Neuronal stem cell (in vitro differentiated cells): ENCODE measurements around the gene SUGCT.

Experiments
- DNase-seq: peaks from one replicate; pipeline ENCODE4 v3.0.0-alpha.2; 2013; ENCODE audit warnings: low spot score
- H2AFZ ChIP-seq: one replicate; pipeline ENCODE4 v1.6.1; 2013; ENCODE audit warnings: mild to moderate bottlenecking, low read length, inconsistent platforms
- H2AK5ac ChIP-seq: 2 replicates; pipeline ENCODE4 v1.6.1; 2013; ENCODE audit warnings: low read depth, mild to moderate bottlenecking, inconsistent platforms, low read length, moderate library complexity, mixed read lengths
- H2BK120ac ChIP-seq: 2 replicates; pipeline ENCODE4 v1.6.1; 2013; ENCODE audit warnings: low read depth, mild to moderate bottlenecking, inconsistent platforms, low read length, moderate library complexity, mixed read lengths
- H2BK12ac ChIP-seq: one replicate; pipeline ENCODE4 v1.6.1; 2013; ENCODE audit warnings: low read length, inconsistent platforms
- H2BK15ac ChIP-seq: 2 replicates; pipeline ENCODE4 v1.6.1; 2013; ENCODE audit warnings: mild to moderate bottlenecking, low read length, inconsistent platforms, mixed read lengths
- H2BK5ac ChIP-seq: one replicate; pipeline ENCODE4 v1.6.1; 2013; ENCODE audit warnings: inconsistent platforms, mild to moderate bottlenecking, low read length, moderate library complexity
- H3K14ac ChIP-seq: one replicate; pipeline ENCODE4 v1.6.1; 2013; ENCODE audit warnings: low read length, inconsistent platforms
- H3K18ac ChIP-seq: 2 replicates; pipeline ENCODE4 v1.6.1; 2013; ENCODE audit warnings: low read length, inconsistent platforms
- H3K23ac ChIP-seq: 2 replicates; pipeline ENCODE4 v1.6.1; 2013; ENCODE audit warnings: low read depth, mild to moderate bottlenecking, mixed read lengths, low read length, inconsistent platforms; ENCODE audit not compliant: poor library complexity
- H3K27ac ChIP-seq: replicated peaks from 3 replicates; pipeline ENCODE4 v1.5.1; 2013; ENCODE audit warnings: low read length, inconsistent platforms
- H3K27me3 ChIP-seq, 3 experiments: 2 replicates each; pipeline ENCODE4 v1.6.1; 2013; ENCODE audit warnings: low read length in 3 of 3, mild to moderate bottlenecking in 2 of 3, inconsistent platforms in 1 of 3, low read depth in 1 of 3, mixed read lengths in 1 of 3, moderate library complexity in 1 of 3; ENCODE audit not compliant: control insufficient read depth in 3 of 3, insufficient read depth in 3 of 3
- H3K36me3 ChIP-seq, 2 donors: replicated peaks in 1 of 2; 2 replicates each; pipeline ENCODE4 v1.6.1; 2013; ENCODE audit warnings: low read length in 2 of 2; ENCODE audit not compliant: control insufficient read depth in 2 of 2, insufficient read depth in 2 of 2
- H3K4ac ChIP-seq: 2 replicates; pipeline ENCODE4 v1.6.1; 2013; ENCODE audit warnings: inconsistent platforms, mild to moderate bottlenecking, low read length, moderate library complexity
- H3K4me1 ChIP-seq, 2 donors: 1 replicate in 1 of 2; 2 replicates in 1 of 2; pipeline ENCODE4 v1.6.1; 2013; ENCODE audit warnings: low read length in 2 of 2, low read depth in 1 of 2; ENCODE audit not compliant: control insufficient read depth in 2 of 2, insufficient read depth in 1 of 2
- H3K4me2 ChIP-seq: one replicate; pipeline ENCODE4 v1.6.1; 2013; ENCODE audit warnings: mild to moderate bottlenecking, low read length, inconsistent platforms; ENCODE audit not compliant: insufficient read depth, poor library complexity, severe bottlenecking
- H3K4me3 ChIP-seq, 2 donors: 2 replicates each; pipeline ENCODE4 v1.5.1; 2013; ENCODE audit warnings: low read length in 2 of 2, mild to moderate bottlenecking in 2 of 2, inconsistent platforms in 1 of 2, moderate library complexity in 1 of 2
- H3K79me1 ChIP-seq: one replicate; pipeline ENCODE4 v1.6.1; 2013; ENCODE audit warnings: low read depth, mild to moderate bottlenecking, inconsistent platforms, low read length, moderate library complexity
- H3K9ac ChIP-seq: one replicate; pipeline ENCODE4 v1.6.1; 2013; ENCODE audit warnings: mild to moderate bottlenecking, low read depth, low read length, inconsistent platforms; ENCODE audit not compliant: poor library complexity
- H3K9me3 ChIP-seq, 2 donors: replicated peaks in 1 of 2; 2 replicates each; pipeline versions ENCODE3 to v1.6.1; 2013; ENCODE audit warnings: low read length in 2 of 2, mild to moderate bottlenecking in 2 of 2, inconsistent platforms in 1 of 2, low read depth in 1 of 2, mixed read lengths in 1 of 2, moderate library complexity in 1 of 2; ENCODE audit not compliant: control insufficient read depth in 2 of 2, insufficient read depth in 1 of 2
- H4K8ac ChIP-seq: one replicate; pipeline ENCODE4 v1.6.1; 2013; ENCODE audit warnings: low read depth, mild to moderate bottlenecking, inconsistent platforms, low read length, moderate library complexity
- H4K91ac ChIP-seq: one replicate; pipeline ENCODE4 v1.6.1; 2013; ENCODE audit warnings: low read length, low read depth, mild to moderate bottlenecking, inconsistent platforms; ENCODE audit not compliant: poor library complexity
- WGBS, 2 donors: extraction: QIAGEN DNeasy Blood & Tissue Kit; methylation state at CpG; one replicate each; pipeline ENCODE4 v1.1.7; 2013; ENCODE audit warnings: missing lambda C conversion rate in 2 of 2, mixed read lengths in 1 of 2; ENCODE audit not compliant: insufficient read length in 2 of 2, insufficient replicate concordance in 1 of 2; ENCODE audit errors: extremely low coverage in 2 of 2; 5-methylcytosine and 5-hydroxymethylcytosine counted together

The SUGCT gene

DNA sequence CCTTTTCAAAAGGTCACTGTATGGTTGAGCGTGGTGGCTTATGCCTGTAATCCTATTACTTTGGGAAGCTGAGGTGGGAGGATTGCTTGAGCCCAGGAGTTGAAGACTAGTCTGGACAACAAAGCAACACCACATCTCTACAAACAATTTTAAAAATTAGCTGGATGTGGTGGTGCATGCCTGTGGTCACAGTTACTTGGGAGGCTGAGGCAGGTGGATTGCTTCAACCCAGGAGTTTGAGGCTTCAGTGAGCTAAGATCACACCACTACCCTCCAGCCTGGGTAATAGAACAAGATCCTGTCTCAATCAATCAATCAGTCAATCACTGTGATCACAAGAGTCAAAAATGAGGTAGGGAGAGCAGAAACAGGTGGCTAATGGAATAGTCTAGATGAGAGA, 97.0 kb downstream of the SUGCT start:
- no peak overlapping the region for H3K4me3 ChIP-seq
- WGBS, 2 donors = no CpG with 5 or more reads among the region's 1 CpG
- H3K23ac ChIP-seq = no peak overlapping the region
- no peaks in the 10 kb centered on the region for H3K9me3 ChIP-seq
- no peak overlapping the region for H3K27ac ChIP-seq
- H3K4me2 ChIP-seq = no peak overlapping the region
- DNase-seq = no peak
- H2BK12ac ChIP-seq = no peak overlapping the region
- H4K8ac ChIP-seq = no peak overlapping the region
- H2AK5ac ChIP-seq = no peak overlapping the region
- no peak overlapping the region for H3K9ac ChIP-seq
- no peaks in the 10 kb centered on the region for H3K79me1 ChIP-seq
- no peak overlapping the region for H2AFZ ChIP-seq
- no peak overlapping the region for H2BK120ac ChIP-seq
- no peak overlapping the region for H2BK5ac ChIP-seq
- H3K27me3 ChIP-seq = no peaks in the 10 kb centered on the region
- no peaks in the 10 kb centered on the region for H3K36me3 ChIP-seq
- no peak overlapping the region for H4K91ac ChIP-seq
- H3K4ac ChIP-seq = no peak overlapping the region
- H3K14ac ChIP-seq = no peak overlapping the region
- H3K18ac ChIP-seq = no peak overlapping the region
- H3K4me1 ChIP-seq = no peaks in the 10 kb centered on the region
- H2BK15ac ChIP-seq = no peak overlapping the region

DNA sequence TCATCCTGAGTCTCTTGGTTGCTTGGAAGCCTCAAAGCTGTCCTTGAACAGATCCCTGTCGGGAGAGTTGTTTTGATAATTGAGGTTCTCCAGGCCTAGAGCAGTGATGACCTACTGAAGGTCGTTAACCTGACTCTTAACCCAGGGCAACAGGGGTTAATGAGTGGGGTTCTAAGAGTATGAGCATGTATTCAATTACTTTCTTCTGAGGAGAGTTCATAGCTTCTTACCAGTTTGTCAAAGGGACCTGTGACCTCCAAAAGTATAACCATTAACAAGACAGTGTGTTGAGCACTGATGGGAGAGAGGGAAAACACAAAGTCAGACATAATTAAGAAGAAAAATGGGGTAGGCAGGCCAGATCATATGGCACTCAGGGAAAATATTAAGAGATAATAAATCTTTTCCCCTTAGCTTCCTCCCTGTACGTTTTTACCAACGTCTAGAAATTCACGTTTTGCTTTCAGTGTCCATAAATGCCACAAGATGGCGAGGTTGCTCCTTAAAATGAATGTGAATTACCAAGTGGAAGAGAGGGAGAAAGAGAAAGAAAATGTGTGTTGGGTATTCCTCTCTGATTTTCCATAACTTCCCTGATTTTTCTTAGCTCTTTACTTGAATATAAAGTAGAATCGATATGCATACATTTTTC, 97.6 kb downstream of the SUGCT start:
- H3K18ac ChIP-seq = no peak overlapping the region
- H3K23ac ChIP-seq = no peak overlapping the region
- no peak overlapping the region for H3K4me3 ChIP-seq
- H2BK12ac ChIP-seq = no peak overlapping the region
- no peaks in the 10 kb centered on the region for H3K4me1 ChIP-seq
- no peaks in the 10 kb centered on the region for H3K36me3 ChIP-seq
- no peaks in the 10 kb centered on the region for H3K27me3 ChIP-seq
- H3K27ac ChIP-seq = no peak overlapping the region
- no CpG with 5 or more reads among the region's 7 CpGs for WGBS, 2 donors
- H3K9ac ChIP-seq = no peak overlapping the region
- H3K4ac ChIP-seq = no peak overlapping the region
- H3K9me3 ChIP-seq = no peaks in the 10 kb centered on the region
- no peak overlapping the region for H2AK5ac ChIP-seq
- H4K91ac ChIP-seq = no peak overlapping the region
- H2BK120ac ChIP-seq = no peak overlapping the region
- H3K4me2 ChIP-seq = no peak overlapping the region
- peak overlapping the region; percentile 27 for H2AFZ ChIP-seq
- H2BK15ac ChIP-seq = no peak overlapping the region
- H4K8ac ChIP-seq = no peak overlapping the region
- no peak overlapping the region for H3K14ac ChIP-seq
- peak; percentile 26 for DNase-seq
- no peak overlapping the region for H2BK5ac ChIP-seq
- H3K79me1 ChIP-seq = no peaks in the 10 kb centered on the region

DNA sequence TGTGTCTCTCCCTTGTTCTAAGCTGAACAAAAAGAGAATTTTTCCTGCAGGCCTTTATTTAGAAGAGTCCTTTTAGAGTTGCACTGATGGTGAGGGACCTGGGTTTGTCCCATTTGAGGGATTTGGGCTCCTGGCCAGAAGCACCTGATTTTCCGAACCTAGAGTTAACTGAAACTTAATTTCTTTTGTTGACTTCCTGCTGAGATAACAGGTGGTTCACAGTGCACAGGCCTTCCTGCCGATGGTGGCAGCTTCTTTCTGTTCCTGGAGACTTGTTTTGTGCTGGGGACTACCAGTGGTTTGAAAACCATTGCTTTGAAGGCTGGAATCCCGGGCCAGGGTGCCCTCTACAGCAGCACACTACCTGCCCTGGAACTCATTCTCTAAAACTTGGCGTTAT, 99.2 kb downstream of the SUGCT start:
- Histone ChIP-seq H2BK12ac (no peak overlapping the region), H4K8ac (no peak overlapping the region), H3K4me3 (no peak overlapping the region), H3K4me1 (no peaks in the 10 kb centered on the region), H3K27ac (no peak overlapping the region), H3K4me2 (no peak overlapping the region), H3K27me3 (no peaks in the 10 kb centered on the region), H3K18ac (no peak overlapping the region), H3K9ac (no peak overlapping the region), H3K9me3 (no peaks in the 10 kb centered on the region), H2AK5ac (no peak overlapping the region), H3K23ac (no peak overlapping the region), H3K4ac (no peak overlapping the region), H3K36me3 (no peaks in the 10 kb centered on the region), H2AFZ (no peak overlapping the region), H4K91ac (no peak overlapping the region), H2BK5ac (no peak overlapping the region), H2BK120ac (no peak overlapping the region), H3K79me1 (no peaks in the 10 kb centered on the region), H2BK15ac (no peak overlapping the region), H3K14ac (no peak overlapping the region)
- DNase-seq = no peak
- WGBS, 2 donors = no CpG with 5 or more reads among the region's 4 CpGs

DNA sequence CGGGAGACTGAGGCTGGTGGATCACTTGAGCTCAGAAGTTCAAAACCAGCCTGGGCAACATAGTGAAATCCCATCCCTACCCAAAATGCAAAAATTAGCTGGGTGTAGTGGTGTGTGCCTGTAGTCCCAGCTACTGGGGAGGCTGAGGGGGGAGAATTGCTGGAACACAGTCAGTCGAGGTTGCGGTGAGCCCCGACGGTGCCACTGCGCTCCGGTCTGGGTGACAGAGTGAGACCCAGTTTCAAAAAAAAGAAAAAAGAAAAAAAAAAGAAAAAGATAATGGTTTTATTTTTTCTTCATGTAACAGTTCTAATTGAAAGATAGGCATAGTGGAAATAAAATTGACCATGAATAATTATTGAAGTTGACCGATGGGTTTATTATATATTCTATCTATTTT, 99.9 kb downstream of the SUGCT start:
- Histone ChIP-seq H3K4ac (no peak overlapping the region), H3K79me1 (no peaks in the 10 kb centered on the region), H2BK5ac (no peak overlapping the region), H4K91ac (no peak overlapping the region), H3K14ac (no peak overlapping the region), H4K8ac (no peak overlapping the region), H3K9ac (no peak overlapping the region), H3K23ac (no peak overlapping the region), H3K18ac (no peak overlapping the region), H3K4me1 (no peaks in the 10 kb centered on the region), H3K9me3 (no peaks in the 10 kb centered on the region), H2BK120ac (no peak overlapping the region), H3K27ac (no peak overlapping the region), H3K27me3 (no peaks in the 10 kb centered on the region), H2BK15ac (no peak overlapping the region), H2AFZ (no peak overlapping the region), H3K4me2 (no peak overlapping the region), H3K4me3 (no peak overlapping the region), H2BK12ac (no peak overlapping the region), H3K36me3 (no peaks in the 10 kb centered on the region), H2AK5ac (no peak overlapping the region)
- no CpG with 5 or more reads among the region's 8 CpGs for WGBS, 2 donors
- DNase-seq = no peak
